ENCODE data around the gene ARL15. TPM values are rescaled to one million over a fixed set of nuclear protein-coding genes. Genes with fewer than 3 reads are reported as not detected.

The ARL15 gene
- total and polyA plus RNA-seq, 5 donors from 2014 or later: 16.5 to 27.7 (median 19.1) TPM

DNA sequence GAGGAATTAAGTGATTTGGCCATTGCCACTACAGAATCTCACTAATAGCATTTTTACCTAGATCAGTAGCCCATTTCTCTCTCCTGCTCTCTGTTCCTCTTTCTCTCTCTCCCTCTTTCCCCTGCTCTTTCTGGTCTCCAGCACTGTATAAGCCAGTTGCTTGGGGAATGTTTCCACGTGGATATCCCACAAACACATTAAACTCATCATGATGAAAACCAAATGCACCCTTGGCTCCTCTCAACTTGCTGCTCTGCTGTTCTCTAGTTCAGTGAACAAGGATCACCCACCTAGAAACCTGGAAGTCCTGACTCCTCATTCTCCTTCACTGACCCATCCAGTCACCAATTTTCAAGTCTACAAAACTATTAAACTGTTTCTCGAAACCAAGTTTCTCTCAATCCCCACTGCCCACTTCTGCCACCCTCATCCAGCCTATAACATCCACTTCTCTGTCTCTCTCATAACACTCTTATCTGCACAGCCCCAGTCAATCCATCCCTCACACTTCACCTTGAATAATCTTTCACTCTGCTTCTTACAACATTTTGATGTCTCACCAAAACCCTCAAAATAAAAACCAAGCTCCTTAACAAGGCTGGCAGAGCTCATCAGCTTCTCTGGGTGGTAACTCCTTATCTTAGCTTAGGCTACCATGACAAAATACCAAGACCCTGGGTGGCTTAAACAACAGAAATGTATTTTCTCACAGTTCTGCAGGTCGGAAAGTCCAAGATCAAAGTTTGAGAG lies 79.3 kb downstream of the ARL15 start:
- Mint-ChIP-seq H3K36me3 (no peaks in the 10 kb centered on the region), H3K4me1 (peaks cover 5 to 21% (median 10%) of the 10 kb centered on the region in 4 donors), H3K27me3 (no peaks in the 10 kb centered on the region), H3K27ac (peak overlapping the region in 1 of 3 donors; percentile 0), H3K9me3 (no peaks in the 10 kb centered on the region), H3K4me3 (no peak overlapping the region)
- DNase-seq (no peak), ATAC-seq (ENCODE audit: low read depth in 2 of 2) (no peak)
- Histone ChIP-seq H3K4me1 (ENCODE audit: control insufficient read depth, insufficient read depth, low read length, poor library complexity, severe bottlenecking) (no peaks in the 10 kb centered on the region), H3K27ac (ENCODE audit: insufficient read depth, low read length, poor library complexity, severe bottlenecking) (no peak overlapping the region), H3K9me3 (ENCODE audit: control insufficient read depth in 2 of 2, low read length in 2 of 2) (no peaks in the 10 kb centered on the region), H3K4me3 (ENCODE audit: low read depth, low read length) (no peak overlapping the region), H3K27me3 (ENCODE audit: control insufficient read depth, insufficient read depth, low read length) (no peaks in the 10 kb centered on the region), H3K36me3 (ENCODE audit: control insufficient read depth, insufficient read depth, low read length) (no peaks in the 10 kb centered on the region)

DNA sequence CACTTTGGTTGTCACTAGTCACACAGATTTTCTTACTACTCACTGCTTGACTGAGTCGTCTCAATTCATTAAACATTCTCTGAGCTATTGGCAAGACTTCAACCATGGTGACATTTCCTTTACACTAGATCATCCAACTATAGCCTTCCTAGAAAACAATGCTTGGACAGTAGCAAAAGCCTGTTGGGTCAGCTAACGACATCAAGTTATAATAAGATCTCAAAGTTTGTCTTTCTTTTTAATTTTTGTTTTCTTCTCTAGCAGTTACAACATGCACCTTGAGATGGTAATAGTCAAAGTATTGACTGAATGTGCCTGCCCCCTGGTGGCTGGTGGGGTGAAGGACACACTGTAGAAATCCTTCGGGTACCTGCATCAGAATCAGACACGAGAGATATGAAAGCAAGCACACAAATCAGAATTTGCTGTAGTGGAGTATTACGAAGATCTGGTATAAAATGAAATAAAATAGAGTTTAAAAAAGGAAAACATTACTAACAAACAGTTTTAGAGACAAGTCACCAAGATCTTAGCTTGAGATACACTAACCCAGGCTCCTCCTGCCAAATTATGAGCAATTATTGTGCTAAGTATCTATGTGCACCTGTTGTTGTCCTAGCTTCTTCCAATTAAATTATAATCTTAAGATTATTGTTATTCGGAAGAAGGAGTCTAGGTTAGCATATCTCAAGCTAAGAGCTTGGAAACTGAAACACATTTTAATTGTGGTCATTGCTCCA lies 81.2 kb downstream of the ARL15 start:
- Histone ChIP-seq H3K4me1 (ENCODE audit: control insufficient read depth, insufficient read depth, low read length, poor library complexity, severe bottlenecking) (no peaks in the 10 kb centered on the region), H3K27ac (ENCODE audit: insufficient read depth, low read length, poor library complexity, severe bottlenecking) (no peak overlapping the region), H3K4me3 (ENCODE audit: low read depth, low read length) (no peak overlapping the region), H3K36me3 (ENCODE audit: control insufficient read depth, insufficient read depth, low read length) (no peaks in the 10 kb centered on the region), H3K27me3 (ENCODE audit: control insufficient read depth, insufficient read depth, low read length) (no peaks in the 10 kb centered on the region), H3K9me3 (ENCODE audit: control insufficient read depth in 2 of 2, low read length in 2 of 2) (no peaks in the 10 kb centered on the region)
- Mint-ChIP-seq H3K27ac (no peak overlapping the region), H3K4me1 (peaks cover 5 to 22% (median 16%) of the 10 kb centered on the region in 4 donors), H3K36me3 (peaks cover 6% of the 10 kb centered on the region), H3K27me3 (no peaks in the 10 kb centered on the region), H3K4me3 (peak overlapping the region in 1 of 4 donors; percentile 45), H3K9me3 (no peaks in the 10 kb centered on the region)
- DNase-seq: peak; percentile 44 to 70 (median 59)
- ATAC-seq (ENCODE audit: low read depth in 2 of 2): peak; percentile 67 to 77

DNA sequence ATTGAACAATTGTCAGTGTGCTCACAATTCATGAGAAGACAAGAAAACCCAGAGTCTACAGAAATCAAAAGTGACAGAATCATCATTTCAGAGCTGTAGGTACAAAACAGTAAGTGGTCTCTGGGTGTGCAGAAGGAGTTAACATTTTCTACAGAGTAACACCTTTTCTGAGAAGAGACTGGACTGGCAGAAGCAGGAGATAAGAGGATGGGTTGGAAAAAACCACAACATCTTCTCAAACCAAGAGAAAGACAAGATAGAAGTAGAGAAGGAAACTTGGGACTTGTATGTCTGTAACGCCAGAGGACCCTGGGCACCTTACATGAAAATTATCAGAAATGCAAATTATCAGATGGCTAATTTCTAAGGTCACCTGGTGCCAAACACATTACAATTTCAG lies 82.6 kb downstream of the ARL15 start:
- H3K9me3 Mint-ChIP-seq: no peaks in the 10 kb centered on the region
- Histone ChIP-seq H3K4me3 (ENCODE audit: low read depth, low read length) (no peak overlapping the region), H3K36me3 (ENCODE audit: control insufficient read depth, insufficient read depth, low read length) (no peaks in the 10 kb centered on the region), H3K27ac (ENCODE audit: insufficient read depth, low read length, poor library complexity, severe bottlenecking) (no peak overlapping the region), H3K27me3 (ENCODE audit: control insufficient read depth, insufficient read depth, low read length) (no peaks in the 10 kb centered on the region), H3K9me3 (ENCODE audit: control insufficient read depth in 2 of 2, low read length in 2 of 2) (no peaks in the 10 kb centered on the region), H3K4me1 (ENCODE audit: control insufficient read depth, insufficient read depth, low read length, poor library complexity, severe bottlenecking) (no peaks in the 10 kb centered on the region)
- DNase-seq (no peak), ATAC-seq (ENCODE audit: low read depth in 2 of 2) (no peak)
- H3K27me3 Mint-ChIP-seq: no peaks in the 10 kb centered on the region
- no peak overlapping the region for H3K27ac Mint-ChIP-seq
- no peak overlapping the region for H3K4me3 Mint-ChIP-seq
- peaks cover 12% of the 10 kb centered on the region for H3K36me3 Mint-ChIP-seq
- peaks cover 12 to 24% (median 18%) of the 10 kb centered on the region in 4 donors for H3K4me1 Mint-ChIP-seq

- Histone ChIP-seq H3K4me1 (ENCODE audit: control insufficient read depth, insufficient read depth, low read length, poor library complexity, severe bottlenecking) (no peaks in the 10 kb centered on the region), H3K36me3 (ENCODE audit: control insufficient read depth, insufficient read depth, low read length) (no peaks in the 10 kb centered on the region), H3K9me3 (ENCODE audit: control insufficient read depth in 2 of 2, low read length in 2 of 2) (no peaks in the 10 kb centered on the region), H3K27ac (ENCODE audit: insufficient read depth, low read length, poor library complexity, severe bottlenecking) (no peak overlapping the region), H3K4me3 (ENCODE audit: low read depth, low read length) (no peak overlapping the region), H3K27me3 (ENCODE audit: control insufficient read depth, insufficient read depth, low read length) (no peaks in the 10 kb centered on the region)
- H3K9me3 Mint-ChIP-seq: no peaks in the 10 kb centered on the region
- no peaks in the 10 kb centered on the region for H3K27me3 Mint-ChIP-seq
- ATAC-seq (ENCODE audit: low read depth in 2 of 2) (no peak), DNase-seq (no peak)
- peaks cover 12 to 24% (median 17%) of the 10 kb centered on the region in 4 donors for H3K4me1 Mint-ChIP-seq
- H3K4me3 Mint-ChIP-seq: no peak overlapping the region
- H3K36me3 Mint-ChIP-seq: peaks cover 12% of the 10 kb centered on the region
- H3K27ac Mint-ChIP-seq: no peak overlapping the region
Observed at GRCh38 chr5:54227109-54227508, 83.3 kb downstream of the ARL15 start.

DNA sequence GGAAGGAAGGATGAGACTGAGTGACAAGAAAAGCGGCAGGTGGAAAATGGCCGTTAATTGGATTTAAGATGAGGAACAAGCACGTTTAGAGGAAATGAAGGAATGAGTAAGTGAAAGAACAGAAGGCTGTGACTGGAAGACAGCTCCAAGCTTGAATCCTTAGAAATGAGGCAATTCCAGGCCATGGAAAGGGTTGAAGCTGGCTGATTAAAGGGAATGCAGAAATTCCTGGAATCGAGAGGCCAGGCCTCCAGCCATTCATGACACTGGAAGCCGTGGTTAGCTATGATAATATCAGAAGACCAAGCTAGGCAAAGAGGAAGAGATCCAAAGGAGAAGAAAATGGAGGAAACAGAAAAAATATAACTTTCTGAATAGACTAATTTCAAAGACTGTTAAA lies 84.2 kb downstream of the ARL15 start:
- Histone ChIP-seq H3K27ac (ENCODE audit: insufficient read depth, low read length, poor library complexity, severe bottlenecking) (no peak overlapping the region), H3K4me3 (ENCODE audit: low read depth, low read length) (no peak overlapping the region), H3K4me1 (ENCODE audit: control insufficient read depth, insufficient read depth, low read length, poor library complexity, severe bottlenecking) (no peaks in the 10 kb centered on the region), H3K9me3 (ENCODE audit: control insufficient read depth in 2 of 2, low read length in 2 of 2) (no peaks in the 10 kb centered on the region), H3K36me3 (ENCODE audit: control insufficient read depth, insufficient read depth, low read length) (no peaks in the 10 kb centered on the region), H3K27me3 (ENCODE audit: control insufficient read depth, insufficient read depth, low read length) (no peaks in the 10 kb centered on the region)
- no peak overlapping the region for H3K4me3 Mint-ChIP-seq
- H3K27me3 Mint-ChIP-seq: no peaks in the 10 kb centered on the region
- H3K27ac Mint-ChIP-seq: no peak overlapping the region
- ATAC-seq (ENCODE audit: low read depth in 2 of 2): no peak
- H3K36me3 Mint-ChIP-seq: peaks cover 12% of the 10 kb centered on the region
- DNase-seq: no peak
- no peaks in the 10 kb centered on the region for H3K9me3 Mint-ChIP-seq
- H3K4me1 Mint-ChIP-seq: peaks cover 12 to 20% (median 17%) of the 10 kb centered on the region in 4 donors

GRCh38 chr5:54224103-54224826 lies 86.1 kb downstream of the ARL15 start:
- Mint-ChIP-seq H3K9me3 (no peaks in the 10 kb centered on the region), H3K4me3 (no peak overlapping the region), H3K27ac (peak overlapping the region in 1 of 3 donors; percentile 7), H3K4me1 (peaks cover 12 to 23% (median 18%) of the 10 kb centered on the region in 4 donors), H3K36me3 (peaks cover 12% of the 10 kb centered on the region), H3K27me3 (no peaks in the 10 kb centered on the region)
- Histone ChIP-seq H3K9me3 (ENCODE audit: control insufficient read depth in 2 of 2, low read length in 2 of 2) (no peaks in the 10 kb centered on the region), H3K27ac (ENCODE audit: insufficient read depth, low read length, poor library complexity, severe bottlenecking) (no peak overlapping the region), H3K27me3 (ENCODE audit: control insufficient read depth, insufficient read depth, low read length) (no peaks in the 10 kb centered on the region), H3K4me1 (ENCODE audit: control insufficient read depth, insufficient read depth, low read length, poor library complexity, severe bottlenecking) (no peaks in the 10 kb centered on the region), H3K4me3 (ENCODE audit: low read depth, low read length) (no peak overlapping the region), H3K36me3 (ENCODE audit: control insufficient read depth, insufficient read depth, low read length) (no peaks in the 10 kb centered on the region)
- no peak for DNase-seq
- no peak for ATAC-seq (ENCODE audit: low read depth in 2 of 2)

DNA sequence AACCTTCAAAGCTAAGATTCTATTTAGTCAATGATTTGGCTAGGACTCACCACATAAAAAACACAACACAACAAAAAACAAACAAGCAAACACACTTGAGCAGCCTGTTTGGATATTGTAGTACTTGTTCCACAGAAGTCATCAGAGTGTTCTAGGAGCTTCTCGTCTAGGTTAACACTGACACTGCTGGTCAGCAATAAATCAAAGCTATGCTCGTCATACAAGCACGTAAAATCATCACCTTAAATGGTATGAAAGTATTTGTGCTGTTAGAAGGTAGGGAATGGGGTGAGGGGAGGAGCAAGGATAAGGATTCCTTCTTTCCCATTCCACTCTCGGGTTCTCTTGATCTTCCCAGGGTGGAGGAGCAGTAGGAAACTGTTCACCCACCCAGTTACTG lies 88.0 kb downstream of the ARL15 start:
- no peaks in the 10 kb centered on the region for H3K9me3 Mint-ChIP-seq
- no peak overlapping the region for H3K4me3 Mint-ChIP-seq
- Histone ChIP-seq H3K4me1 (ENCODE audit: control insufficient read depth, insufficient read depth, low read length, poor library complexity, severe bottlenecking) (no peaks in the 10 kb centered on the region), H3K36me3 (ENCODE audit: control insufficient read depth, insufficient read depth, low read length) (no peaks in the 10 kb centered on the region), H3K9me3 (ENCODE audit: control insufficient read depth in 2 of 2, low read length in 2 of 2) (no peaks in the 10 kb centered on the region), H3K27me3 (ENCODE audit: control insufficient read depth, insufficient read depth, low read length) (no peaks in the 10 kb centered on the region), H3K27ac (ENCODE audit: insufficient read depth, low read length, poor library complexity, severe bottlenecking) (no peak overlapping the region), H3K4me3 (ENCODE audit: low read depth, low read length) (no peak overlapping the region)
- H3K27me3 Mint-ChIP-seq: no peaks in the 10 kb centered on the region
- H3K4me1 Mint-ChIP-seq: peaks cover 5 to 24% (median 15%) of the 10 kb centered on the region in 4 donors
- ATAC-seq (ENCODE audit: low read depth in 2 of 2): no peak
- DNase-seq: no peak
- no peak overlapping the region for H3K27ac Mint-ChIP-seq
- peaks cover 12% of the 10 kb centered on the region for H3K36me3 Mint-ChIP-seq
